Right lobe of liver (tissue), 4 donors: ENCODE results near the gene MIEF1.

Experiments
- CTCF ChIP-seq, 4 donors: fragments of 200-600 bp in 3 of 4; fragments of 450-650 bp in 1 of 4; IDR thresholded peaks; one replicate each; pipeline versions ENCODE4 v1.5.1 to v1.8.0; 2016 to 2022; ENCODE audit warnings: antibody characterized with exemption in 4 of 4, mild to moderate bottlenecking in 2 of 4
- POLR2A ChIP-seq: fragments of 450-650 bp; IDR thresholded peaks from one replicate; pipeline ENCODE4 v1.6.1; 2017; ENCODE audit warnings: antibody characterized with exemption, mild to moderate bottlenecking
- donor health status: DM: no; HTN: no; CAD: no.
- donor health status: DM: no; HTN: no; CAD: no.
- donor health status: DM: no; HTN: yes; CAD: no.

- TF ChIP-seq CTCF (IDR thresholded peaks at IDR 0.05) (no peak), POLR2A (no peak)
These were observed 44.9 kb downstream of the MIEF1 start for GRCh38 chr22:39546889-39547586.
